Measurements from ENCODE around the gene SLC9A4.

Gene SLC9A4, protein sequence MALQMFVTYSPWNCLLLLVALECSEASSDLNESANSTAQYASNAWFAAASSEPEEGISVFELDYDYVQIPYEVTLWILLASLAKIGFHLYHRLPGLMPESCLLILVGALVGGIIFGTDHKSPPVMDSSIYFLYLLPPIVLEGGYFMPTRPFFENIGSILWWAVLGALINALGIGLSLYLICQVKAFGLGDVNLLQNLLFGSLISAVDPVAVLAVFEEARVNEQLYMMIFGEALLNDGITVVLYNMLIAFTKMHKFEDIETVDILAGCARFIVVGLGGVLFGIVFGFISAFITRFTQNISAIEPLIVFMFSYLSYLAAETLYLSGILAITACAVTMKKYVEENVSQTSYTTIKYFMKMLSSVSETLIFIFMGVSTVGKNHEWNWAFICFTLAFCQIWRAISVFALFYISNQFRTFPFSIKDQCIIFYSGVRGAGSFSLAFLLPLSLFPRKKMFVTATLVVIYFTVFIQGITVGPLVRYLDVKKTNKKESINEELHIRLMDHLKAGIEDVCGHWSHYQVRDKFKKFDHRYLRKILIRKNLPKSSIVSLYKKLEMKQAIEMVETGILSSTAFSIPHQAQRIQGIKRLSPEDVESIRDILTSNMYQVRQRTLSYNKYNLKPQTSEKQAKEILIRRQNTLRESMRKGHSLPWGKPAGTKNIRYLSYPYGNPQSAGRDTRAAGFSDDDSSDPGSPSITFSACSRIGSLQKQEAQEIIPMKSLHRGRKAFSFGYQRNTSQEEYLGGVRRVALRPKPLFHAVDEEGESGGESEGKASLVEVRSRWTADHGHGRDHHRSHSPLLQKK

DNA sequence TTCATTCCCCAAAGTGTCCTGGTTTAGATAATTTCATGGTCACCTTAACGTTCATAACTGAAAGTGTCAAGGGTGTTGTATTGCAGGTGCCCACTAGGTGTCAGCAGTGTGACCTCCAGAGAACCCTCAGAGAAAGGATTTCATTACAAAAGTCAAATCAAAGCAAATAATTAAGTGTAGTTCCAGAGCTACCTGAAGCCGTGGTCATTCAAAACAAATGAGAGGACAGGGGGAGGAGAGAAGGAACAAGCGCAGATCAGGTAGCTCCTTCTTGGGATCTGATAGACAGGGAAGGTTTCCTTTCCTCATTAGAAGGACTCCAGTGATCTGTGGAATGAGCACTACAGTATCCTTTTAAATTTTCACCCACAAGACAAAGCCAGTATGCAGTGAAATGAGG is at the start of gene SLC9A4:
TSS of gene SLC9A4 (plus strand) at position 207 of the 400 bp plus-strand sequence. CDS start 534 bp downstream, outside the sequence.
- peak in 1 of 2 experiments; percentile 38 for DNase-seq

- DNase-seq, result no peak
Measured at GRCh38 chr2:102423368-102423767, 49.7 kb upstream of the SLC9A4 start.

DNA sequence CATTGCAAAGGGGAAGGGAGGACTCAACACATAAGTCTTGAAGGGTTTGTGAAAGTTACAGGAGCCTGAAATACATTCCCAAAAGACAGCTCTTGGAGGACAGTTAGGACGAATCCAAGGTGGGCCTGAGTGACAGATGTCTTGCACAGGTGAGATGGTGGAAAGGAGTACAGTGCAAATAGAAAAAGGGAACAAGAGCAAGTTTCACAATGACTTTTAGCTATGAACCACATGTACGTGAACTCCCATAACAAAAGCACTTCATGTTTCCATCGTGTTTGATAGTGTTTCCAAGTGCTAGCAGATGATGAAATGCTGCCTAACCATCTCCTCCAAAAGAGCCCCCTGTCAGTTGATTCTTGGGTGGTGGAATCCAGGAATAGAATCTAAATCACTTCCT is 48.3 kb upstream of the SLC9A4 start:
- no peak for DNase-seq

DNA sequence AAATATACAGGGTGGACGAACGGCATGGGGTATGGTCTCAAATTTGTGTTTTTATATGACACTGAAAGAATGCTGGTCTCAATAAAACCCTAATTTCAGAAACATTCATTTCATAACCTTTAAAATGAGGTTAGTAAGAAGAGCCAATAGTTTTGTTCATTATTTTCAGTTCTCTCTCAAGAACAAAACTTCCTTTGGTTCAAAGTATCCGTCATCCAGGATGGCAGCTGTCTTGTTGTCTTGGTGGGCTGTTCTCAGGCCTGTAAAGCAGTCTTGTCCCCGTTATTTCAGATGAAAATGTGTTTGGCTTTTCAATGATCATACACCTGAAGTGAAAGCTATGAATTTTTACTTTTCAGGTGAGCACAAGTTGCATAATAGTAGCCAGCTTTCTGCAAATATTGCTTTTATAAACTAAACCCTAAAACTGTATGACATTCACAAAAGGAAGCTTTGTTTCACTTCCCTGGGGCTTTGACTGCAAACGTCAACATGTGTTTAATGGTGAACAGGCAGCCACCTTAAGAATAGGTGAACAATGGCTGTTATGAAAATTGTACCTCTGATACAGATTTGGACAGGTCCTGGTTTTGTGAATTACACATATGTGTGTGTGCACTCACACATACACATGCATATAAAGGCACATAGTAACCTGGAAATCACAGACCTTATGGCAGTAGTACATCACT is 47.4 kb upstream of the SLC9A4 start:
- DNase-seq, result no peak

DNA sequence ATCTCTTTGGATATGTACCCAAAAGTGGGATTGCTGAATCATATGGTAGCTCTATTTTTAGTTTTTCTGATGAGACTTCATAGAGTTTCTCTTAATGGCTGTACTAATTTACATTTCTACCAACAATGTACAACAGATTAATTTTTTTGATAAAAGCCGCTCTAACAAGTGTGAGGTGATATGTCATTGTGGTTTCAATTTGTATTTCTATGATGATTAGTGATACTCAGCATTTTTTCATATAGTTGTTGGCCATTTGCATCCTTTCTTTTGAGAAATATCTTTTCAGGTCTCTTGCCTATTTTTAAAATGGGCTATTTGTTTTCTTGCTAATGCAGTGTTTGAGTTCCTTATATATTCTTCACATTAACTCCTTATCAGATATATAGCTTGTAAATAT is 45.8 kb upstream of the SLC9A4 start:
- no peak for DNase-seq

DNA sequence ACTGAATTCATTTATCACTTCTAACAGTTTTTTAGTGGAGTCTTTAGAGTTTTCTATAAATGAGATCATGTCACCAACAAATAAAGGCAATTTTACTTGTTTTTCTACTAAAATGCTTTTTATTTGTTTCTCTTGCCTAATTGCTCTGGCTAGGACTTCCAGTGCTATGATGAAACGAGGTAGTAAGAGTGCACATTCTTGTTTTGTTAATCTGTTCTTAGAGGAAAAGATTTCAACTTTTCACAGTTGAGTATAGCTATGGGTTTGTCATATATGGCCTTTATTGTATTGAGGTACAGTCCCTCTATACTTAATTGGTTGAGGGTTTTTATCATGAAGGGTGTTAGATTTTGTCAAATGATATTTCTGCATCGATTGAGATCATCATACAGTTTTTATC is 44.5 kb upstream of the SLC9A4 start:
- no peak for DNase-seq

DNA sequence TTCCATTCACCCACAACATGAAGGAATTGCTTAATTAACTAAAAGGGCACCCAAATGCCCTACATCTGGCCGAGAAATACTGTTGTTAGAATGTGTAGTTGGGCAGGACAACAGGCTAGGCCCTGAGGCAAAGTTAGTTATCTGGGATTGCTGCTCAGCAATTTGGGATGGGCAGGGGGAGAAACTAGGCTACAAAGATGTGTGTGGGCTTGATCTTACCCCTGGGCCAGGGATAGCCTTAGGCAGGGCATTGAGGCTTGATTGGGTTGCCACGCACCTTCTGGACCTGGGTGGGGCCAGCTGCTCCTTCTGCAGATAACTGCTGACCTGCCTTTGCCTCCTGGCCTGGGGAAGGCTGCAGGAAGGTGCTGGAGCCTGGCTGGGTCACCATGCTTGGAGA is 40.6 kb upstream of the SLC9A4 start:
- no peak for DNase-seq

GRCh38 chr2:102433973-102434654 is 38.9 kb upstream of the SLC9A4 start:
- no peak for DNase-seq

DNA sequence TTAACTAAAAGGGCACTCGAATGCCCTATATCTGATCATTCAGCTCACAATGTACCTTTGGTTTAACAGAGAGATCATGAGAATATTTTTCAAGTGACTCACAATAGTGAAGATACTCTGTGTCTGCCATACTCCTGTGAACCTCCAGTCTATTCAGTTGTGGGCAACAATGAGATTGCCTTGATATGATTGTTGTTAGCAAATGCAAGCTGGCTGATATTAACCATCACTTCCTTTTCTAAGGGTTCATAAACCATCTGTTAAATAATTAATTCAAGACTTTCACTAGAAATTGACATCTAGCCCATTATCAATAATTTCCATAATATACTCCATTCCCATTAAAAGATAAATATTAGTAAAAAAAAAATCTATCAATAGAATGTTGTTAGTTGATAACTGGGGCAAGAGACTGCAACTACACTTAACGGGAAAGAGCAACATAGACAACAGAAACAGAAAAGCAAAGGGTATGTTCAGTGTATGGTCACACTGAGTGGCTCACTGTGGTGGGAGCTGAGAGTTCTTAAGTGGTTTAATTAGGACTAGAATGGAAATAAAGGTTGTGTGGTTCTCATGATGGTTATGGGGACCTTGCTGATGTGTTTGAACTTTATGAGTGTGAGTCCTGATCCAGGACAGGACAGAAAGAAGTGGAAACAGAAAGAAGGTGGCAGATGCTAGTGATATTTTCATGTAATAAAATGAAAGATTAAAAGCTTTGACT is 38.2 kb upstream of the SLC9A4 start:
- no peak for DNase-seq

GRCh38 chr2:102435741-102436140 is 37.3 kb upstream of the SLC9A4 start:
- no peak for DNase-seq

DNA sequence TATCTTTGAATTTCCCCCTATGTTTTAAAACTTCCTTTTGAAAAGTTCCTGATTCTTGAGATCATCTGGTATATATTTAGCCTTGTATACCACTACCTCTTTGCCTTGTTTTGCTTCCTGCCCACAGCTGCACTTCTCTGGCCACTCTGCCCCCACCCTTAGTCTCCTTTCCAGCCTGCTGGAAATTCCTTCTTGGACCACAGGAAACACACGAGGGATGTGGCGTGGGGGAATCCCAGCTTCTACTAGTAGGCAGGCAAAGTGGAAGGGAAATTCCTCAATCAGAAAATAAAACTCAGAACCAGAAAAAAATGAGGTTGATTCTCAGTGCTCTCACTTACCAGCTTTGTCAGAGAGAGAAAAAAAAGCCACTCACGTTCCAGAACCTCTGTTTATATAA is 36.7 kb upstream of the SLC9A4 start:
- DNase-seq, result no peak

- no peak for DNase-seq
Measured at GRCh38 chr2:102437122-102437521, 35.9 kb upstream of the SLC9A4 start.

GRCh38 chr2:102438111-102438510 is 34.9 kb upstream of the SLC9A4 start:
- no peak for DNase-seq

- DNase-seq, result no peak
Measured at GRCh38 chr2:102438578-102438977, 34.4 kb upstream of the SLC9A4 start.

DNA sequence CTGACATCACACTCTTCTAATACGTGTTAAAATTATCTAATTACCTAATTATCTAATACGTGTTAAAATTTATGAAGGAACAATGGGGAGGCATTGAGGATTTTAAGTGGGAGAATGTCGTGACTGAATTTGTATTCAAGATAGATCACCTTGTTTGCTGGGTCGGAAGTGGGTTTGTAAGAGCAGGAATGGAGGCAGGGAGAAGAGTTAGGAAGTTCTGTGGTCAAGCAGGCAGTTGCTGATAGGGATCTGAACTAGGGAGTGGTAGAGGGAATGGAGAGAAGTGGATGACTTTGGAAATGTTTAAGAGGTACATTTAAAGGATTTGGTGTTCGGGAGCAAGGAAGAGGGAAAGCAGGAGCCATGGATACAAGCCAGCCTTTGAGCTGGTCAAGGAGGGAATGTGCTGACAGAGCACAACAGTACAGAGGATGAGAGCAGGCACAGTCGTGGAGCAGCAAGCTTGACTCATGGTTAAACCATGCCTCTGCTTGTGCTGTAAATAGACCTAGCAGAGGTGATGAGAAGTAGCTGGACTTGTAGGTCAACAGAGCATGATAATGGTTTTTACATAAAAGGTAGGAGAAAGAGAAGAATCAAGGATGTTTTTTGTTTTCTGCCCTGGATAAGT is 33.8 kb upstream of the SLC9A4 start:
- no peak for DNase-seq

DNA sequence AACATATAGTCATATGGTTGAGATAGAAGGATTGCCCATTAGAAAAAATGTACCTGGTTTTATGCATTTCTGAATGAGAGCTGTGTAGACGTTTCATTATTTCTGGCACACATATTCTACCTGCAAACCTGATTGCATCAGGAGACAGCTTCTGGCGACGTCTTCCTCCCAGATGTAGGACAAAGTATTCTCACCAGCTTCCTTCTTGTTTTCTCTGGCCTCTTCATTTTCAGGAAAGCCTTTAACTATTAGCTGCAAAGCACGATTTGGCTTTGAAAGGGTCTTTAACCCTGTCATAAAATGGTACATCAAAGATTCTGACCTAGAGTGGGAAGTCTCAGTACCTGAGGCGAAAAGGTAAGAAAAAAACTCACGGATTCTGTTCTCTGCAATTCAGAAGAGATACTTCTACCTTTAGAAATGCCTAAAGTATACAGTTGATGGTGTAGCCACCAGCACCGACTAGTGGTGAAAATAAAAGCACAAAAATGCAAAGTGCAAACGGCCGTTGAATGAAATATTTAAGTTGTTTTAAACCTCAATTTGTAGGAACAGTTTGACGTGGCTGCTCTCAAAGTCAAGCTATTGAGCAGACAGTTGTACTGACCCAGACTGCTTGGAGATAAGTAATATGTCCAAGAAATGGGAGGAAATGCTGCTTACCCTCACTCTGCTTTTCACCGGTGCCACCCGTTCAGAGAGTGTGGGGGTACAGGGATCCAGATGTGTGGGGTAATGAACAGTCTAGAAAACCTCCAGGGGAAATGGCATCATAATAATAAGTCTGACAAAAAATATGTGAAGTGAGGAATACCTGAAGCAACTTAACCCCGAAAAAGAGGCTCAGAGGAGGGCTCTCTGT is 29.8 kb upstream of the SLC9A4 start:
- peak in 1 of 2 experiments; percentile 4 for DNase-seq

DNA sequence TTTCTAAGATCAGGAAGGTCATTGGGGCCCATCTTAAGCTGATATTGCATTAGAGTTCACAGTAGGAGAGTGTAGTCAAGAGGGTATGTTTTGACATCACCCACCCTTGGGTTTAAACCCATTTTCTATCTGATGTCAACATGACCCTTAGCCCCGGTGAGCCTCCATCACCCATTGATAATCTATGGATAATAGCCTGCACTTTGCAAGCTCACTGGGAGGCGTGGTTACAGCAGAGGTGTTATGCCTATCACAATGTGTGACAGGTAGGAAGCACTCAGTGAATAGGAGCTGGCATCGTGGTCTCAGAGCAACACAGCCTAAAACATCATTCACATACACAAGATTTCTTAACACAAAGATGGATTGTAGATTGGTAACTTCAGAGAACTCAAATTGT is 28.8 kb upstream of the SLC9A4 start:
- DNase-seq, result no peak

DNA sequence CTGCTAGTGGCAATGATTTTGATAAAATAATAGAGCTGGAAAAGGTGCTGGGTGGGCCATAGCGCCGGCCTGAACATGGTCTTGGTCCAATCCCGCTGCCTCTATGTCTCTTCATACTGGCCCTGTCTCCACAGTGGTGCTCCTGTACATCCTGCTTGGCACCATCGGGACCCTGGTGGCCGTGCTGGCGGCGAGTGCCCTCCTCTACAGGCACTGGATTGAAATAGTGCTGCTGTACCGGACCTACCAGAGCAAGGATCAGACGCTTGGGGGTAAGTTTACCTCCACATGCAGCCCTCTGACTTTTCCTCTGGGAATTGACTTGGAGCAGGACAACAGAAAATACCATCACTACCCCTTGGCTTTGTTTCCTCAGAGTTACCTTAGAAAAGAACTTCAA is 26.1 kb upstream of the SLC9A4 start:
- no peak for DNase-seq

- peak in 1 of 2 experiments; percentile 16 for DNase-seq
Measured at GRCh38 chr2:102449370-102449974, 23.6 kb upstream of the SLC9A4 start.

DNA sequence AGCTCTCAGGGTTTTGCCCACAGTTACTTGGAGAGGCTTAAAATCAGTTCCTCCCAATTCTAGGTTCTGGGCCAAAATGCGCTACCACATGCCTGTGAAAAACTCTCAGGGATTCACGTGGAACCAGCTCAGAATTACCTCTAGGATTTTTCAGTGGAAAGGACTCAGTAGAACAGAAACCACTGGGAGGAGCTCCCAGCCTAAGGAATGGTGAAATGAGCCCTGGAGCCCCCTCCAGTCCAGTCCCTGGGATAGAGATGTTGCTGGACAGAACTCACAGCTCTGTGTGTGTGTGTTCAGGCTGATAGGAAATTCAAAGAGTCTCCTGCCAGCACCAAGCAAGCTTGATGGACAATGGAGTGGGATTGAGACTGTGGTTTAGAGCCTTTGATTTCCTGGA is 21.1 kb upstream of the SLC9A4 start:
- no peak for DNase-seq
